HepG2 (cell line): Measurements from ENCODE around the gene CFAP69. TPM values are rescaled to one million over a fixed set of nuclear protein-coding genes. Genes with fewer than 3 reads are reported as not detected.

Source experiments
- ATF7 ChIP-seq, 2 experiments: fragments of 450-650 bp in 1 of 2; sonication (generic) in 1 of 2; formaldehyde crosslinking in 1 of 2; IDR thresholded peaks; 2 replicates each; pipeline versions ENCODE4 v1.4.0 to v1.6.1; 2016 to 2020; ENCODE audit warnings: antibody characterized with exemption in 1 of 2, mild to moderate bottlenecking in 1 of 2, missing genetic modification reagents in 1 of 2
- GTF2F1 ChIP-seq: fragments of 150-350 bp; IDR thresholded peaks from 2 replicates; pipeline ENCODE4 v1.6.1; 2014; ENCODE audit warnings: low read length
- HHEX ChIP-seq: IDR thresholded peaks from 2 replicates; pipeline ENCODE4 v1.6.1; 2016; ENCODE audit warnings: control low read depth
- HNF4A ChIP-seq: sonication (generic); formaldehyde crosslinking; IDR thresholded peaks from 2 replicates; pipeline ENCODE4 v1.4.0; 2020; ENCODE audit warnings: missing genetic modification reagents
- KAT8 ChIP-seq: IDR thresholded peaks from 2 replicates; pipeline ENCODE4 v1.6.1; 2016; ENCODE audit warnings: missing genetic modification reagents, missing compliant biosample characterization
- NPAS2 ChIP-seq: sonication (generic); formaldehyde crosslinking; IDR thresholded peaks from 2 replicates; pipeline ENCODE4 v1.8.0; 2022; ENCODE audit warnings: mild to moderate bottlenecking, missing genetic modification reagents, borderline replicate concordance
- NR1H2 ChIP-seq: sonication (generic); formaldehyde crosslinking; IDR thresholded peaks from 2 replicates; pipeline ENCODE4 v1.8.1; 2022; ENCODE audit warnings: low read depth, missing genetic modification reagents, borderline replicate concordance
- PLRG1 ChIP-seq: fragments of 450-650 bp; conservative IDR thresholded peaks from 2 replicates; pipeline ENCODE4 v1.6.1; 2016
- RXRA ChIP-seq: sonication (generic); formaldehyde crosslinking; IDR thresholded peaks from 2 replicates; pipeline ENCODE4 v1.5.1; 2020; ENCODE audit warnings: missing genetic modification reagents
- SKI ChIP-seq: fragments of 450-650 bp; IDR thresholded peaks from one replicate; pipeline ENCODE4 v1.6.1; 2018; ENCODE audit warnings: mild to moderate bottlenecking; ENCODE audit not compliant: partially characterized antibody
- SRSF4 ChIP-seq: fragments of 200-400 bp; formaldehyde crosslinking; IDR thresholded peaks from one replicate; pipeline ENCODE4 v1.6.1; 2018; ENCODE audit warnings: mild to moderate bottlenecking, low read depth, low read length, moderate library complexity; ENCODE audit not compliant: poor library complexity, severe bottlenecking
- ZBTB1 ChIP-seq: sonication (generic); formaldehyde crosslinking; IDR thresholded peaks from 2 replicates; pipeline ENCODE4 v1.4.0; 2020; ENCODE audit warnings: missing genetic modification reagents, borderline replicate concordance
- ZNF577 ChIP-seq: sonication (generic); formaldehyde crosslinking; IDR thresholded peaks from 2 replicates; pipeline ENCODE4 v1.4.0; 2020; ENCODE audit warnings: mild to moderate bottlenecking, low read depth, missing genetic modification reagents, borderline replicate concordance
- ZNF670 ChIP-seq: sonication (generic); formaldehyde crosslinking; IDR thresholded peaks from 2 replicates; pipeline ENCODE4 v1.8.0; 2022; ENCODE audit warnings: mild to moderate bottlenecking, missing genetic modification reagents, borderline replicate concordance
- ZNF782 ChIP-seq: sonication (generic); formaldehyde crosslinking; IDR thresholded peaks from 2 replicates; pipeline ENCODE4 v1.4.0; 2020; ENCODE audit warnings: missing genetic modification reagents, mild to moderate bottlenecking, borderline replicate concordance
- polyA plus RNA-seq, 8 experiments: library from polyadenylated mRNA; depleted of rRNA in 3 of 8; stranded (reverse) in 7 of 8; unstranded in 1 of 8; fragments of >200 nt; fragmentation: Illumina TruSeq in 4 of 8; extraction: Trizol in 4 of 8; gene quantifications; 2 replicates each; pipeline versions ENCODE4 v1.2.1 to v1.2.3, GENCODE V29; 2011 to 2016; ENCODE audit warnings: low read depth in 4 of 8, missing spikeins in 1 of 8, mixed read lengths in 1 of 8; ENCODE audit not compliant: insufficient read depth in 1 of 8
- total RNA-seq, 5 experiments: library from RNA; depleted of rRNA; stranded (reverse); fragments of >200 nt; fragmentation: Illumina TruSeq; extraction: Trizol; gene quantifications; 2 replicates each; pipeline ENCODE4 v1.2.3, GENCODE V29; 2016; ENCODE audit warnings: low read depth in 1 of 5
- TF ChIP-seq, protein P1 (sequence below): sonication (generic); formaldehyde crosslinking; IDR thresholded peaks from 2 replicates; pipeline ENCODE4 v1.4.0; 2020; ENCODE audit warnings: missing genetic modification reagents
- TF ChIP-seq, protein P2 (sequence below): sonication (generic); formaldehyde crosslinking; conservative IDR thresholded peaks from 2 replicates; pipeline ENCODE4 v1.8.1; 2023; ENCODE audit warnings: missing genetic modification reagents
- TF ChIP-seq, protein P3 (sequence below): sonication (generic); formaldehyde crosslinking; IDR thresholded peaks from 2 replicates; pipeline ENCODE4 v1.4.0; 2020; ENCODE audit warnings: mild to moderate bottlenecking, missing genetic modification reagents, borderline replicate concordance
- TF ChIP-seq, protein P4 (sequence below): sonication (generic); formaldehyde crosslinking; IDR thresholded peaks from 2 replicates; pipeline ENCODE4 v1.5.1; 2020; ENCODE audit warnings: mild to moderate bottlenecking, missing genetic modification reagents, moderate library complexity

The CFAP69 gene
- total and polyA plus RNA-seq, 2 of the 13 experiments (the other 11 are each of a cell fraction or from before 2014, with no cell fraction given), result 2.2 to 4.0 TPM

DNA sequence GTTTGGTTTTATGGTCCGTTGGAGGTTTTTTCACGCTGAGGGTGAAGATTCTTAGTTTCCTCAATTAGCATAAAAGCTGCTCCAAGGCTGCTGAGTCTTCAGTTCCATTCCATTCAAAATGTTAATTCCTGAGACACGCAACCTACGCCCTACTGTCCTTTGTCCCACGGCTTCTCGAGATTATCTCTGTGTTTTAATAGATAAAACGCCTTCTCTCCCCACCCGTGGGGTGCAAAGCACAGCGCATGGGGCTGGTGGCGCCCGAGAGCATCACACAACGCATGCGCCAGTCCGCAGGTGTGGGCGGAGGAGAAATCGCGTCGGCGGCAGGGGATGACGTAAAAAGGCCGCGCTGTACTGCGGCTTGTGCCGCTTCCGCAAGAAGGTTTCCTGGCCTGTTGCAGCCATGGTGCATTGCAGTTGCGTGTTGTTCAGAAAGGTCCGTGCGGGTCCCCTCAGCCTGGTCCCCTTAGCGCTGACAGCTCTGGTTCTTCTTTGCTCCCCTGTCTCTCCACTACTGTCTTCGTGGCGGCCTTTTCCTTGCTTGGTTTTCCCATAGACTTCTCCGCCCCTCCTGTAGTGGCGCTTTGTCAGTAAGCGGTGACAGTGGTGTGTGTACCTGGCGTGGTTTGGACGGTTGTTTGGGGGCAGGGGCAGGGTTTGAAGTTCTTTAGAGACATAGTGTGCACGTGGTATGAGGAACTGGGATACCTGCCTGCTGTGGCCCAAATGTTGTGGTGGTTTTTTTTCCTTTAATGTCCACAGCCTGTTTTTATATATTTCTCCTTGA, 101.6 kb downstream of the CFAP69 start, which contains the start of gene GTPBP10 (continued):
- TF ChIP-seq PLRG1 (no peak), ZNF670 (no peak), NPAS2 (CRISPR knock-in tag) (no peak), NR1H2 (no peak), KAT8 (CRISPR knock-in tag) (peak; percentile 99), RXRA (CRISPR knock-in tag) (peak; percentile 59; the same call in 1 of the 2 replicates), SRSF4 (no peak), ZBTB1 (no peak), HHEX (CRISPR knock-in tag) (no peak), SKI (peak; percentile 49), GTF2F1 (no peak), ZNF577 (CRISPR knock-in tag) (no peak), ATF7 (IDR thresholded peaks at IDR 0.05) (no peak), ATF7 (CRISPR knock-in tag; IDR thresholded peaks at IDR 0.05) (peak; percentile 44; the same call in 1 of the 2 replicates), ZNF782 (CRISPR knock-in tag) (0 out of 2 replicates have a peak, but pooled peaks have one; percentile 55), HNF4A (CRISPR knock-in tag) (peak; percentile 34; the same call in 1 of the 2 replicates)
- TF ChIP-seq, protein P1, sequence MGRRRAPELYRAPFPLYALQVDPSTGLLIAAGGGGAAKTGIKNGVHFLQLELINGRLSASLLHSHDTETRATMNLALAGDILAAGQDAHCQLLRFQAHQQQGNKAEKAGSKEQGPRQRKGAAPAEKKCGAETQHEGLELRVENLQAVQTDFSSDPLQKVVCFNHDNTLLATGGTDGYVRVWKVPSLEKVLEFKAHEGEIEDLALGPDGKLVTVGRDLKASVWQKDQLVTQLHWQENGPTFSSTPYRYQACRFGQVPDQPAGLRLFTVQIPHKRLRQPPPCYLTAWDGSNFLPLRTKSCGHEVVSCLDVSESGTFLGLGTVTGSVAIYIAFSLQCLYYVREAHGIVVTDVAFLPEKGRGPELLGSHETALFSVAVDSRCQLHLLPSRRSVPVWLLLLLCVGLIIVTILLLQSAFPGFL (CRISPR knock-in tag), result no peak
- TF ChIP-seq, protein P2, sequence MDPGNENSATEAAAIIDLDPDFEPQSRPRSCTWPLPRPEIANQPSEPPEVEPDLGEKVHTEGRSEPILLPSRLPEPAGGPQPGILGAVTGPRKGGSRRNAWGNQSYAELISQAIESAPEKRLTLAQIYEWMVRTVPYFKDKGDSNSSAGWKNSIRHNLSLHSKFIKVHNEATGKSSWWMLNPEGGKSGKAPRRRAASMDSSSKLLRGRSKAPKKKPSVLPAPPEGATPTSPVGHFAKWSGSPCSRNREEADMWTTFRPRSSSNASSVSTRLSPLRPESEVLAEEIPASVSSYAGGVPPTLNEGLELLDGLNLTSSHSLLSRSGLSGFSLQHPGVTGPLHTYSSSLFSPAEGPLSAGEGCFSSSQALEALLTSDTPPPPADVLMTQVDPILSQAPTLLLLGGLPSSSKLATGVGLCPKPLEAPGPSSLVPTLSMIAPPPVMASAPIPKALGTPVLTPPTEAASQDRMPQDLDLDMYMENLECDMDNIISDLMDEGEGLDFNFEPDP, result no peak
- TF ChIP-seq, protein P3, sequence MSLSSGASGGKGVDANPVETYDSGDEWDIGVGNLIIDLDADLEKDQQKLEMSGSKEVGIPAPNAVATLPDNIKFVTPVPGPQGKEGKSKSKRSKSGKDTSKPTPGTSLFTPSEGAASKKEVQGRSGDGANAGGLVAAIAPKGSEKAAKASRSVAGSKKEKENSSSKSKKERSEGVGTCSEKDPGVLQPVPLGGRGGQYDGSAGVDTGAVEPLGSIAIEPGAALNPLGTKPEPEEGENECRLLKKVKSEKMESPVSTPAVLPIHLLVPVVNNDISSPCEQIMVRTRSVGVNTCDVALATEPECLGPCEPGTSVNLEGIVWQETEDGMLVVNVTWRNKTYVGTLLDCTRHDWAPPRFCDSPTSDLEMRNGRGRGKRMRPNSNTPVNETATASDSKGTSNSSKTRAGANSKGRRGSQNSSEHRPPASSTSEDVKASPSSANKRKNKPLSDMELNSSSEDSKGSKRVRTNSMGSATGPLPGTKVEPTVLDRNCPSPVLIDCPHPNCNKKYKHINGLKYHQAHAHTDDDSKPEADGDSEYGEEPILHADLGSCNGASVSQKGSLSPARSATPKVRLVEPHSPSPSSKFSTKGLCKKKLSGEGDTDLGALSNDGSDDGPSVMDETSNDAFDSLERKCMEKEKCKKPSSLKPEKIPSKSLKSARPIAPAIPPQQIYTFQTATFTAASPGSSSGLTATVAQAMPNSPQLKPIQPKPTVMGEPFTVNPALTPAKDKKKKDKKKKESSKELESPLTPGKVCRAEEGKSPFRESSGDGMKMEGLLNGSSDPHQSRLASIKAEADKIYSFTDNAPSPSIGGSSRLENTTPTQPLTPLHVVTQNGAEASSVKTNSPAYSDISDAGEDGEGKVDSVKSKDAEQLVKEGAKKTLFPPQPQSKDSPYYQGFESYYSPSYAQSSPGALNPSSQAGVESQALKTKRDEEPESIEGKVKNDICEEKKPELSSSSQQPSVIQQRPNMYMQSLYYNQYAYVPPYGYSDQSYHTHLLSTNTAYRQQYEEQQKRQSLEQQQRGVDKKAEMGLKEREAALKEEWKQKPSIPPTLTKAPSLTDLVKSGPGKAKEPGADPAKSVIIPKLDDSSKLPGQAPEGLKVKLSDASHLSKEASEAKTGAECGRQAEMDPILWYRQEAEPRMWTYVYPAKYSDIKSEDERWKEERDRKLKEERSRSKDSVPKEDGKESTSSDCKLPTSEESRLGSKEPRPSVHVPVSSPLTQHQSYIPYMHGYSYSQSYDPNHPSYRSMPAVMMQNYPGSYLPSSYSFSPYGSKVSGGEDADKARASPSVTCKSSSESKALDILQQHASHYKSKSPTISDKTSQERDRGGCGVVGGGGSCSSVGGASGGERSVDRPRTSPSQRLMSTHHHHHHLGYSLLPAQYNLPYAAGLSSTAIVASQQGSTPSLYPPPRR, result peak; percentile 54
- TF ChIP-seq, protein P4, sequence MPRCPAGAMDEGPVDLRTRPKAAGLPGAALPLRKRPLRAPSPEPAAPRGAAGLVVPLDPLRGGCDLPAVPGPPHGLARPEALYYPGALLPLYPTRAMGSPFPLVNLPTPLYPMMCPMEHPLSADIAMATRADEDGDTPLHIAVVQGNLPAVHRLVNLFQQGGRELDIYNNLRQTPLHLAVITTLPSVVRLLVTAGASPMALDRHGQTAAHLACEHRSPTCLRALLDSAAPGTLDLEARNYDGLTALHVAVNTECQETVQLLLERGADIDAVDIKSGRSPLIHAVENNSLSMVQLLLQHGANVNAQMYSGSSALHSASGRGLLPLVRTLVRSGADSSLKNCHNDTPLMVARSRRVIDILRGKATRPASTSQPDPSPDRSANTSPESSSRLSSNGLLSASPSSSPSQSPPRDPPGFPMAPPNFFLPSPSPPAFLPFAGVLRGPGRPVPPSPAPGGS, result peak; percentile 79; the same call in 1 of the 2 replicates
